ENCODE data around the gene ILKAP. TPM values are rescaled to one million over a fixed set of nuclear protein-coding genes. Genes with fewer than 3 reads are reported as not detected.

ILKAP gene
- polyA plus RNA-seq, 1 of the 3 experiments (the other 2 are of a cell fraction): 49.2 TPM

- no peaks in the 10 kb centered on the region for H3K79me2 ChIP-seq (ENCODE audit: insufficient read depth)
- H3K9ac ChIP-seq: peak overlapping the region; percentile 46; the same call in 1 of the 2 replicates
Measured at GRCh38 chr2:238239543-238239862, 36.0 kb upstream of the ILKAP start.

GRCh38 chr2:238238766-238239542 lies 35.5 kb upstream of the ILKAP start:
- H4K20me1 ChIP-seq (ENCODE audit: insufficient read depth): no peaks in the 10 kb centered on the region
- peak overlapping the region; percentile 9 to 74; a peak in 3 of 4 replicates for H3K4me3 ChIP-seq (ENCODE audit: low read depth in 2 of 2, low read length in 1 of 2)
- no peaks in the 10 kb centered on the region; the same call in 1 of the 2 replicates for H3K27me3 ChIP-seq (ENCODE audit: insufficient read depth)
- peaks cover 0 to 28% of the 10 kb centered on the region in 2 experiments; a peak in 1 of 4 replicates for H3K4me1 ChIP-seq (ENCODE audit: control insufficient read depth in 1 of 2, insufficient read depth in 2 of 2, low read depth in 1 of 2, low read length in 1 of 2)
- H3F3A ChIP-seq (replicated peaks; ENCODE audit: insufficient read depth): peaks cover 3% of the 10 kb centered on the region
- DNase-seq: peak; percentile 72
- no peaks in the 10 kb centered on the region for H3K9me2 ChIP-seq
- H2AFZ ChIP-seq (ENCODE audit: low read depth): no peak overlapping the region
- no peaks in the 10 kb centered on the region for H3K9me3 ChIP-seq
- H3K27ac ChIP-seq (ENCODE audit: low read depth in 2 of 2, low read length in 1 of 2): no peak overlapping the region
- H3K79me2 ChIP-seq (ENCODE audit: insufficient read depth): no peaks in the 10 kb centered on the region
- H3K9ac ChIP-seq: no peak overlapping the region
- H3K36me3 ChIP-seq (replicated peaks in 1 of 2; ENCODE audit: control insufficient read depth in 1 of 2, insufficient read depth in 2 of 2, low read length in 1 of 2): no peaks in the 10 kb centered on the region
- WGBS (ENCODE audit: low lambda C conversion rate): 7% methylated on average over 3 of the region's 75 CpGs
- CTCF ChIA-PET: interaction anchor here (1.2 to 2.2 kb wide), 4 partner anchors 8 to 40 kb away, joined by 3 to 17 read pairs (median 4); no protein-coding TSS in a partner anchor
- POLR2A ChIA-PET: interaction anchor here (0.6 to 1.1 kb wide), 3 partner anchors 11 to 177 kb away, joined by 3 read pairs; no protein-coding TSS in a partner anchor
- H3K4me2 ChIP-seq: peak overlapping the region; percentile 47; the same call in 1 of the 2 replicates
- no peak for TF ChIP-seq USF2 (IDR thresholded peaks at IDR 0.05; ENCODE audit: borderline replicate concordance, low read depth, low read length)
- TF ChIP-seq MAX (IDR thresholded peaks at IDR 0.05; ENCODE audit: low read depth): peak; percentile 84

More at GRCh38 chr2:238239543-238239862, 36.0 kb upstream of the ILKAP start:
- no peak for DNase-seq
- peaks cover 3% of the 10 kb centered on the region for H3F3A ChIP-seq (replicated peaks; ENCODE audit: insufficient read depth)
- ChIA-PET POLR2A (interaction anchor here (0.6 to 1.1 kb wide), 3 partner anchors 11 to 178 kb away, joined by 3 read pairs; no protein-coding TSS in a partner anchor), CTCF (interaction anchor here (1.4 to 2.5 kb wide), 4 partner anchors 16 to 39 kb away, joined by 4 to 17 read pairs (median 6); no protein-coding TSS in a partner anchor)
- no peaks in the 10 kb centered on the region; the same call in 1 of the 2 replicates for H3K27me3 ChIP-seq (ENCODE audit: insufficient read depth)
- H3K9me3 ChIP-seq: no peaks in the 10 kb centered on the region
- H3K27ac ChIP-seq (ENCODE audit: low read depth in 2 of 2, low read length in 1 of 2): peak overlapping the region in 1 of 2 experiments; percentile 83; a peak in 2 of 4 replicates
- peaks cover 0 to 28% of the 10 kb centered on the region in 2 experiments; a peak in 1 of 4 replicates for H3K4me1 ChIP-seq (ENCODE audit: control insufficient read depth in 1 of 2, insufficient read depth in 2 of 2, low read depth in 1 of 2, low read length in 1 of 2)
- no peaks in the 10 kb centered on the region for H4K20me1 ChIP-seq (ENCODE audit: insufficient read depth)
- no CpG with 5 or more reads among the region's 43 CpGs for WGBS (ENCODE audit: low lambda C conversion rate)
- H3K36me3 ChIP-seq (replicated peaks in 1 of 2; ENCODE audit: control insufficient read depth in 1 of 2, insufficient read depth in 2 of 2, low read length in 1 of 2): no peaks in the 10 kb centered on the region
- TF ChIP-seq YY1 (IDR thresholded peaks at IDR 0.05; ENCODE audit: low read depth): no peak
- TF ChIP-seq SIN3A (IDR thresholded peaks at IDR 0.05; ENCODE audit: borderline replicate concordance, low read depth, low read length): no peak
- TF ChIP-seq CTCF (IDR thresholded peaks at IDR 0.05): no peak
- TF ChIP-seq MAX (IDR thresholded peaks at IDR 0.05; ENCODE audit: low read depth): 0 out of 2 replicates have a peak, but pooled peaks have one; percentile 24
- H3K4me2 ChIP-seq: peak overlapping the region; percentile 78
- H2AFZ ChIP-seq (ENCODE audit: low read depth): peak overlapping the region; percentile 56; the same call in 1 of the 2 replicates
- no peaks in the 10 kb centered on the region for H3K9me2 ChIP-seq
- H3K4me3 ChIP-seq (ENCODE audit: low read depth in 2 of 2, low read length in 1 of 2): peak overlapping the region; percentile 54 to 74; a peak in 3 of 4 replicates

All from SK-N-SH (cell line).